GM21529 (cell line): Measurements from ENCODE around the gene GPR17.

Experiments used
- ATAC-seq: cut with Tn5 transposase; IDR thresholded peaks from one replicate; pipeline ENCODE4 v1.9.1; 2021; ENCODE audit not compliant: unreplicated experiment

Gene GPR17

GRCh38 chr2:127614246-127614645 lies 31.7 kb upstream of the GPR17 start:
- no peak for ATAC-seq

GRCh38 chr2:127614731-127615130 lies 31.2 kb upstream of the GPR17 start:
- ATAC-seq: no peak

GRCh38 chr2:127615511-127616166 lies 30.3 kb upstream of the GPR17 start:
- no peak for ATAC-seq

- ATAC-seq: no peak
Measured at GRCh38 chr2:127618551-127619202, 27.3 kb upstream of the GPR17 start.

GRCh38 chr2:127619203-127619590 lies 26.8 kb upstream of the GPR17 start:
- ATAC-seq: no peak

GRCh38 chr2:127619877-127620705 lies 25.9 kb upstream of the GPR17 start:
- ATAC-seq: no peak

GRCh38 chr2:127620866-127621265 lies 25.1 kb upstream of the GPR17 start:
- ATAC-seq: no peak

GRCh38 chr2:127621981-127622431 lies 23.9 kb upstream of the GPR17 start:
- no peak for ATAC-seq

- ATAC-seq: no peak
Measured at GRCh38 chr2:127622561-127623387, 23.2 kb upstream of the GPR17 start.

- ATAC-seq: no peak
Measured at GRCh38 chr2:127623388-127624319, 22.3 kb upstream of the GPR17 start.

- ATAC-seq: no peak
Measured at GRCh38 chr2:127624320-127624755, 21.6 kb upstream of the GPR17 start.

GRCh38 chr2:127624756-127625571 lies 21.0 kb upstream of the GPR17 start:
- no peak for ATAC-seq

- ATAC-seq: no peak
Measured at GRCh38 chr2:127625572-127625951, 20.4 kb upstream of the GPR17 start.

GRCh38 chr2:127626175-127626574 lies 19.8 kb upstream of the GPR17 start:
- ATAC-seq: no peak

GRCh38 chr2:127626917-127627739 lies 18.8 kb upstream of the GPR17 start:
- ATAC-seq: no peak

GRCh38 chr2:127627740-127628571 lies 18.0 kb upstream of the GPR17 start:
- no peak for ATAC-seq
